B cell (primary cell): ENCODE measurements around the gene EPHB1. TPM values are rescaled to one million over a fixed set of nuclear protein-coding genes. Genes with fewer than 3 reads are reported as not detected.

Experiments used
- ATAC-seq: fragments of 200-7000 bp; cut with Tn5 transposase; one replicate; pipeline ENCODE4 v1.10.0; 2021; ENCODE audit warnings: low read depth, mild to moderate bottlenecking, moderate number of reproducible peaks, moderate library complexity
- CTCF ChIA-PET: fragments of 350-600 bp; sonication (Branson Sonifier 250); formaldehyde crosslinking; loops from one replicate; lab custom pipeline; 2021; ENCODE audit warnings: antibody characterized with exemption, inconsistent platforms; lab: Charles Lee
- POLR2A ChIA-PET: fragments of 350-600 bp; sonication (Branson Sonifier 250); formaldehyde crosslinking; loops from one replicate; lab custom pipeline; 2021; ENCODE audit warnings: antibody characterized with exemption; lab: Charles Lee
- DNase-seq: peaks from one replicate; pipeline ENCODE4 v3.0.0; 2013
- H2AFZ ChIP-seq: 2 replicates; pipeline ENCODE4 v1.6.1; 2012; ENCODE audit warnings: mild to moderate bottlenecking, low read depth, low read length; ENCODE audit not compliant: insufficient read depth, poor library complexity, severe bottlenecking
- H3K27ac ChIP-seq, 2 donors: 1 replicate in 1 of 2; 2 replicates in 1 of 2; pipeline ENCODE4 v1.5.1; 2012 to 2013; ENCODE audit warnings: low read length in 2 of 2, mild to moderate bottlenecking in 2 of 2, moderate library complexity in 1 of 2
- H3K27me3 ChIP-seq, 4 experiments: fragments of 200-600 bp in 1 of 4; sonication (generic) in 1 of 4; replicated peaks in 1 of 4; 1 replicate in 2 of 4; 2 replicates in 2 of 4; pipeline versions ENCODE4 v1.6.1 to v1.7.0; 2013 to 2016; ENCODE audit warnings: low read length in 3 of 4, mild to moderate bottlenecking in 2 of 4, mixed read lengths in 1 of 4, moderate library complexity in 1 of 4; ENCODE audit not compliant: insufficient read depth in 4 of 4, control insufficient read depth in 3 of 4; ENCODE audit errors: control extremely low read depth in 1 of 4
- H3K36me3 ChIP-seq, 2 experiments: replicated peaks in 1 of 2; 1 replicate in 1 of 2; 2 replicates in 1 of 2; pipeline versions ENCODE4 v1.6.1 to v1.7.1; 2013; ENCODE audit warnings: low read length in 1 of 2; ENCODE audit not compliant: insufficient read depth in 2 of 2, control insufficient read depth in 1 of 2; ENCODE audit errors: control extremely low read depth in 1 of 2, extremely low read depth in 1 of 2
- H3K4me1 ChIP-seq, 2 donors: fragments of 200-600 bp in 1 of 2; sonication (generic) in 1 of 2; 1 replicate in 1 of 2; 2 replicates in 1 of 2; pipeline versions ENCODE4 v1.5.1 to v1.6.1; 2013 to 2017; ENCODE audit warnings: low read length in 2 of 2; ENCODE audit not compliant: control insufficient read depth in 2 of 2, insufficient read depth in 2 of 2
- H3K4me2 ChIP-seq: replicated peaks from 2 replicates; pipeline ENCODE3; 2012; ENCODE audit warnings: mild to moderate bottlenecking, low read depth, low read length; ENCODE audit not compliant: poor library complexity, severe bottlenecking
- H3K4me3 ChIP-seq, 5 experiments: fragments of 200-600 bp in 1 of 5; sonication (generic) in 1 of 5; 1 replicate in 3 of 5; 2 replicates in 2 of 5; pipeline versions ENCODE4 v1.5.1 to v1.7.0; 2011 to 2016; ENCODE audit warnings: low read length in 4 of 5, mild to moderate bottlenecking in 4 of 5, low read depth in 2 of 5, control low read depth in 1 of 5, moderate library complexity in 1 of 5; ENCODE audit not compliant: insufficient read depth in 1 of 5; ENCODE audit errors: control extremely low read depth in 1 of 5, extremely low read depth in 1 of 5
- H3K79me2 ChIP-seq: fragments of 200-600 bp; sonication (generic); one replicate; pipeline ENCODE4 v1.6.0; 2016; ENCODE audit warnings: low read length; ENCODE audit not compliant: control insufficient read depth, insufficient read depth
- H3K9ac ChIP-seq: fragments of 200-600 bp; sonication (generic); 2 replicates; pipeline ENCODE4 v1.6.1; 2017; ENCODE audit warnings: mild to moderate bottlenecking, low read length, moderate library complexity
- H3K9me3 ChIP-seq, 3 donors: one replicate each; pipeline versions ENCODE4 v1.6.1 to v1.7.1; 2013; ENCODE audit warnings: low read length in 2 of 3; ENCODE audit not compliant: control insufficient read depth in 2 of 3, insufficient read depth in 1 of 3; ENCODE audit errors: control extremely low read depth in 1 of 3
- H4K20me1 ChIP-seq: 2 replicates; pipeline ENCODE4 v1.6.0; 2012; ENCODE audit warnings: mild to moderate bottlenecking, low read length; ENCODE audit not compliant: insufficient read depth, control insufficient read depth, poor library complexity, severe bottlenecking
- H3K27ac Mint-ChIP-seq: one replicate; pipeline ENCODE4 v1.8.0; 2021; ENCODE audit warnings: mixed read lengths
- H3K27me3 Mint-ChIP-seq: one replicate; pipeline ENCODE4 v1.8.0; 2021; ENCODE audit warnings: mixed read lengths
- H3K4me1 Mint-ChIP-seq: one replicate; pipeline ENCODE4 v1.8.0; 2021; ENCODE audit warnings: mixed read lengths
- H3K4me3 Mint-ChIP-seq: one replicate; pipeline ENCODE4 v1.8.0; 2021; ENCODE audit warnings: mixed read lengths
- H3K9me3 Mint-ChIP-seq: one replicate; pipeline ENCODE4 v1.8.0; 2022; ENCODE audit warnings: mixed read lengths; ENCODE audit not compliant: insufficient read depth
- CTCF ChIP-seq: fragments of 200-600 bp; IDR thresholded peaks from one replicate; pipeline ENCODE4 v1.8.0; 2022; ENCODE audit warnings: antibody characterized with exemption, mild to moderate bottlenecking
- EZH2 ChIP-seq: IDR thresholded peaks from 2 replicates; pipeline ENCODE4 v1.6.1; 2012; ENCODE audit warnings: borderline replicate concordance, low read depth, mild to moderate bottlenecking, moderate library complexity, low read length; ENCODE audit not compliant: insufficient read depth, poor library complexity, severe bottlenecking
- WGBS: methylation state at CpG from one replicate; pipeline ENCODE4 v1.1.5; 2013; ENCODE audit warnings: missing lambda C conversion rate; ENCODE audit not compliant: insufficient coverage; 5-methylcytosine and 5-hydroxymethylcytosine counted together
- intact Hi-C: fragments of 100-400 bp; cut with micrococcal nuclease; formaldehyde crosslinking; loops from one replicate; pipeline ENCODE4 v1.10.0; 2022
- polyA plus RNA-seq: library from polyadenylated mRNA; depleted of rRNA; stranded (reverse); fragments of >200 nt; gene quantifications from 2 replicates; pipeline ENCODE4 v1.2.3, GENCODE V29; 2012
- total RNA-seq, 2 donors: library from RNA; stranded (reverse); fragments of 120-200 nt in 1 of 2; gene quantifications; 1 replicate in 1 of 2; 2 replicates in 1 of 2; pipeline versions ENCODE4 v1.2.3 to v1.2.4, GENCODE V29; 2013 to 2022

EPHB1 gene
- total and polyA plus RNA-seq, 2 donors (not counting 1 experiment from before 2014, with no cell fraction given): 0.01 TPM; not detected in 1

DNA sequence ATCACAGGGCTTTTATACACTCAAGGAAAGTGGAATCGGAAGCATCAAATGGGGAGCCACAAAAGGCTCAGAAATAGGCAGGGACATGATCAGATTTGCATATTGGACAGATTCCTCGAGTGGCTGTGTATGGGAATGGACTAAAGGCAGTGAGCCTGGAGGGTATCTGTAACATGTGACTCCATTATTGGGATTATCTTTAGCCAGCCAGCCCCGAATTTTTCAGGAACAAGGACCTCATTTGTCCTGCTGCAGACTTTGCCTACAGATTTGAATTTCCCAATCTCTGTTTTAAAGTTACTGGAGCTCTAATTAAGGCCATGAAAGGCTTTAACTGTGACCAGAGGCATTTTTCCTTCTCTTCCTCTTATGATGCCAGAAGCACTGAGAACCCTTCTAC is 26.9 kb upstream of the EPHB1 start:
- Histone ChIP-seq H3K4me3 (no peak overlapping the region), H3K4me2 (no peak overlapping the region), H3K79me2 (no peaks in the 10 kb centered on the region), H3K4me1 (no peaks in the 10 kb centered on the region), H3K9me3 (no peaks in the 10 kb centered on the region), H3K27me3 (no peaks in the 10 kb centered on the region), H2AFZ (no peak overlapping the region), H4K20me1 (no peaks in the 10 kb centered on the region), H3K9ac (no peak overlapping the region), H3K36me3 (no peaks in the 10 kb centered on the region), H3K27ac (no peak overlapping the region)
- Mint-ChIP-seq H3K9me3 (no peaks in the 10 kb centered on the region), H3K4me3 (no peak overlapping the region), H3K4me1 (no peaks in the 10 kb centered on the region), H3K27ac (no peak overlapping the region), H3K27me3 (peaks cover 6% of the 10 kb centered on the region)
- ATAC-seq (no peak), DNase-seq (no peak)
- WGBS: 61% methylated on average over 3 of the region's 3 CpGs
- POLR2A ChIA-PET: no interaction called here
- CTCF ChIA-PET: interaction anchor here (0.7 kb wide), 1 partner anchor 1895 kb away, joined by 3 read pairs; no protein-coding TSS in a partner anchor
- no peak for TF ChIP-seq EZH2
- TF ChIP-seq CTCF: no peak
- intact Hi-C loops: no loop called here

GRCh38 chr3:134768837-134769236 is 26.2 kb upstream of the EPHB1 start:
- no peaks in the 10 kb centered on the region for H3K9me3 ChIP-seq
- TF ChIP-seq CTCF (no peak), EZH2 (no peak)
- no peak overlapping the region for H3K4me3 Mint-ChIP-seq
- ChIA-PET POLR2A (no interaction called here), CTCF (interaction anchor here (0.7 kb wide), 1 partner anchor 1896 kb away, joined by 3 read pairs; no protein-coding TSS in a partner anchor)
- intact Hi-C loops: no loop called here
- no peaks in the 10 kb centered on the region for H3K4me1 ChIP-seq
- H3K9ac ChIP-seq: no peak overlapping the region
- H3K36me3 ChIP-seq: no peaks in the 10 kb centered on the region
- H3K27me3 Mint-ChIP-seq: peaks cover 6% of the 10 kb centered on the region
- WGBS: 96% methylated on average over 4 of the region's 5 CpGs
- no peak for ATAC-seq
- H3K4me1 Mint-ChIP-seq: no peaks in the 10 kb centered on the region
- H2AFZ ChIP-seq: no peak overlapping the region
- DNase-seq: no peak
- H3K27ac Mint-ChIP-seq: no peak overlapping the region
- no peak overlapping the region for H3K4me3 ChIP-seq
- no peaks in the 10 kb centered on the region for H3K9me3 Mint-ChIP-seq
- H3K27me3 ChIP-seq: no peaks in the 10 kb centered on the region
- H3K27ac ChIP-seq: no peak overlapping the region
- no peaks in the 10 kb centered on the region for H3K79me2 ChIP-seq
- H4K20me1 ChIP-seq: no peaks in the 10 kb centered on the region
- no peak overlapping the region for H3K4me2 ChIP-seq
